H7 (cell line): ENCODE results near the gene PITPNB. TPM values are rescaled to one million over a fixed set of nuclear protein-coding genes. Genes with fewer than 3 reads are reported as not detected.

Experiments
- DNase-seq: peaks from one replicate; pipeline ENCODE4 v3.0.0; 2012
- H3K27me3 ChIP-seq: 2 replicates; pipeline ENCODE4 v1.6.0; 2011; ENCODE audit warnings: mild to moderate bottlenecking, low read length; ENCODE audit not compliant: control insufficient read depth, insufficient read depth
- H3K36me3 ChIP-seq: replicated peaks from 2 replicates; pipeline ENCODE4 v1.5.1; 2011; ENCODE audit warnings: low read length; ENCODE audit not compliant: control insufficient read depth, insufficient read depth
- H3K4me3 ChIP-seq: 2 replicates; pipeline ENCODE4 v1.5.1; 2011; ENCODE audit warnings: low read depth, mild to moderate bottlenecking, control low read depth, low read length, moderate library complexity; ENCODE audit not compliant: insufficient read depth
- total RNA-seq: library from RNA; depleted of rRNA; stranded (reverse); fragments of >200 nt; shearing (Covaris generic); gene quantifications from 2 replicates; pipeline ENCODE4 v1.2.3, GENCODE V29; 2014

The PITPNB gene
- total RNA-seq, 1 experiment from 2014 or later, result 13.9 TPM

DNA sequence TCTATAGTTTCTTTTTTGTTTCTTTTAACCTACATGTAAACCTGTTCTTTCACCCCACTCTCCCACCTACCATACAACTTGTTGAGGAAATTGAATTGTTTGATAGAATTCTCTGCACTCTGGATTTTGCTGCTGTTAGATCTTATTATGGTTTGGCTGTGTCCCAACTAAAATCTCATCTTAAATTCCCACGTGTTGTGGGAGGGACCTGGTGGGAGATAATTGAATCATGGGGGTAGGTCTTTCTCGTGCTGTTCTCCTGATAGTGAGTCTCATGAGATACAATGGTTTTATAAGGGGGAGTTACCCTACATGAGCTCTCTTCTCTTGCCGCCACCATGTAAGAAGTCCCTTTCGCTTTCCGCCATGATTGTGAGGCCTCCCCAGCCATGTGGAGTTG is 15.0 kb upstream of the PITPNB start:
- no peak for DNase-seq
- H3K27me3 ChIP-seq, result no peaks in the 10 kb centered on the region
- no peaks in the 10 kb centered on the region for H3K36me3 ChIP-seq
- H3K4me3 ChIP-seq, result no peak overlapping the region

DNA sequence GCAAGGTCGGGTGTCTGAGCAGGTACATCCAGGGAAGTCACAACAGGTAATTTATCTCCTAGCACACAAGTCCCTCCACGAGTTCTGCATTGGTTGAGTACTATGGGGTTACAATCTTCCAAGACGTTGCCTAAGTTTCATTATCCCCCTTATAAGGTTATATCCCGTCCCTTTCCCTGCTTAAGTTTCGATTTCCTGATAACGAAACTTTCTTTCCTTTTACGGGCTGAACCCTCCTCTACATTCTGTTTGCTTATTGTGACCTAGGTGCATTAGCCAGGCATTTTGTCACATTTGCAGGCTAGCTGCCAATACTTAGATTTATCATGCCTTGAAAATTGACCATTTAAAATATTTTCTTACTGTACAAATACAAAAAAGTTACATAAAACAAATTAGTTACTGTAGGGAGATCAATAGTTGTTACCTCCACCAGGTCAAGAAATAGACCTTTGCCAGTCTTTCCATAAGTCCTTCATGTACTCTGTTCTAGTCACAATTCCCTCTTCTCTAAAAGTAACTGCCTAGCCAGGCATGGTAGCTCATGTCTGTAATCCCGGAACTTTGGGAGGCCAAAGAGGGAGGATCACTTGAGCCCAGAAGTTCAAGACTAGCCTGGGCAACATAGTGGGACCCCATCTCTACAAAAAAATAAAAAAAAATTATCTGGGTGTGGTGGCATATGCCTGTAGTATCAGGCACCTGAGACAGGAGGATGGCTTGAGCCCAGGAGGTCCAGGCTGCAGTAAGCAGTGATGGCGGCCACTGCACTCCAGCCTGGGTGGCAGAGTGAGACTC is 14.3 kb upstream of the PITPNB start:
- no peak overlapping the region for H3K4me3 ChIP-seq

DNA sequence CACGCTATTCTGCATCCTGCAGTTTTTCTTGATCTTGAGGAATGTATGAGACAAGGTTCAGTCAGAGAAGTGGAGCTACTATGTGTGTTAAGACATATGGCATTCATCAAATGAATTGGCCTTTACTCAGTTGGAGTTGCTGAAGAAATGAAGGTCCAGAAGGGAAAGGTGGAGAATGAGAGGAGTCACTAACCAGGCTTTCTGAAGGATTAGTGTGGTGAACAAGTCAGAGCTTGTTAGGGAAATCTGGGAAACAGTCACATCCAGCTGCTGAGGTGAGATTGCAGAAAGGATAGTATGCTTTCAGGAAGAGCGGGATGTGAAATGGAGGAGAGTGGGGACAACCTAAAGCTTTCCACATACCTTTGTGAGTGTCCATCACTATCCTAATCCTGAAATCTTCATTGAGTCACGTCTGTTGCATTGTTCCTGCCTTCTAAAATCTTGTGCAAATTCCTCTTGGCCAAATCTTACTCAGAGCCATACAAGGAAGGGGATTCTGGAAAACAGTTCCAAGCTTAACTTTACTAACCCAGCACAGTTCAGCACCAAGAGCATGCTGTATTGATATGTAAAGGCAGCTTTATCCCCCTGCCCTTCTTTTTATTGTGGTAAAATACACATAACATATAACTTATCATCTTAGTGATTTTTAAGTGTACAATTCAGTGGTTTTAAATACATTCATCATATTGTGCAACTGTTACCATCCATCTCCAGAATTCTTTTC is 11.4 kb upstream of the PITPNB start:
- Histone ChIP-seq H3K27me3 (no peaks in the 10 kb centered on the region), H3K36me3 (no peaks in the 10 kb centered on the region), H3K4me3 (no peak overlapping the region)
- DNase-seq, result peak; percentile 21

More for the DNA sequence above, 14.3 kb upstream of the PITPNB start:
- Histone ChIP-seq H3K27me3 (no peaks in the 10 kb centered on the region), H3K36me3 (no peaks in the 10 kb centered on the region)
- DNase-seq, result no peak

DNA sequence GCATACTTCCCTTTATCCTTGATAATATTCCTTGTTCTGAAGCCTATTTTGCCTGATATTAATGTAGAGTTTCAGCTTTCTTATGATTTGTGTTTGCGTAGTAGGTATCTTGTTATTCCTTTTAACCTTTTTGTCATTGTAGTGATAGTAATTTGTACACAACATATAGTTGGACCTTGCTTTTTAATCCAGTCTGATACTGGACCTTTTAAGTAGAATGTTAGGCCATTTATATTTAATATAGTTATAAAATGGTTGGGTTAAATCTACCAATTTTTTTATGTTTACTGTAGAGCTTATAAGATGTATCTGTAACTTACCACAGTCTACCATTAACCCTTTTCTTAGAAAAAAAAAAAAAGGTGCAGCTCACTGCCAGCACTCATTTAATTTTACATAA is 8.6 kb upstream of the PITPNB start:
- no peaks in the 10 kb centered on the region for H3K36me3 ChIP-seq
- DNase-seq, result no peak

DNA sequence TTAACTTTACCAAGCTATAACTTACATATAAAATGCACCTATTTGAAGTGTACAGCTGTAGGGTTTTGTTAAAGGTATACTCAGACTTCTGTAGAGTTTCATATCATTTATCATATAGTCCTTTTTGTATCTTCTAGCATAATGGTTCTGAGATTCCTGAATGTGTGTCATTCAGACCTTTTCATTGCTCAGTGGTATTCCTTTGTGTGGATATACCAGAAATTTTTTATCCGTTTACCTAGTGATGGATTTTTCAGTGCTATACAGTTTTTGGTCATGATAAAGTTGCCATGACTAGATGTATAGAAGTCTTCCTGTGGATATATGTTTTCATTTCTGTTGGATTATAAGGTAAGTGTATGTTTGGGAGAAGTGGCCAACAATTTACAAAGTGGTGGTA is 6.3 kb upstream of the PITPNB start:
- Histone ChIP-seq H3K27me3 (no peaks in the 10 kb centered on the region), H3K36me3 (no peaks in the 10 kb centered on the region)
- no peak for DNase-seq

More for the DNA sequence above, 8.6 kb upstream of the PITPNB start:
- Histone ChIP-seq H3K27me3 (no peaks in the 10 kb centered on the region), H3K4me3 (no peak overlapping the region)

DNA sequence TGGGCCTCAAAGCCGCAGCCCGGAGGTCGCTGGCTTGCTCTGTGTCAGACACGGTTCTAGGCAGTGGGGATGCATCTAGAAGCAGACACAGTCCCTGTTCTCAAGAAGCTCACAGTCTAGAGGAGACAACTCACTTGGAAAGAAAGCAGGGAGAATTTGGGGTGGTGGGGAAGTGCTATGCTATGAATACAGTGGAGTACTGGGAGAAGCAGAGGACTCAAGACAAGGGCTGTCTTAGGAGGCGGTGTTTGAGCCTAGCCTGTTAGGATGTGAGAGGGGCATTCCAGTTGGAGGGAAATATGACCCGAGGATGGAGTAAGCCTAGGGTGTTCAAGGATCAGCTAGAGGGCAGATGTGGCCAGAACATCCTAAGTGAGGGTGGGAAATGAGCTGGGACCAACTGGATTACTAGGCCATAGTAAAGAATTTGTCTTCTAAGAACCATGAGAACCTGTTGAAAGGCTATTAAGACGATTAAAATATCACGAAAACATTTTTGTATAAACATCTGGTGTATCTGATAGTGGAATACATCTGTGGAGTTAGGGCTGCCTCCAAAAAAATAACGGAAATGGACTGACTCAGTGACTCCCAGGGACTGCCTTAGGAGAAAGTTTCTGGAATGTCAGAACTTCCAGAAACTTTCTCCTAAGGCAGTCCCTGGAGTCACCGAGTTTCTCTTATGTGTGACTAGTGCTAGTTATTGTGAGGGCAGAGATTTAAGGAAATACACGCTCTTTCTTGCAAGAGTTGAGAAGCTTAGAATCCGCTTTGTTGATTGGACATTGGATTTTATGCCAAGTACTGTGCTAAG is 1.1 kb upstream of the PITPNB start:
- H3K36me3 ChIP-seq, result no peaks in the 10 kb centered on the region
- H3K4me3 ChIP-seq, result peak overlapping the region; percentile 92
- H3K27me3 ChIP-seq, result no peaks in the 10 kb centered on the region
- peak; percentile 63 for DNase-seq

More for the DNA sequence above, 6.3 kb upstream of the PITPNB start:
- no peak overlapping the region for H3K4me3 ChIP-seq

DNA sequence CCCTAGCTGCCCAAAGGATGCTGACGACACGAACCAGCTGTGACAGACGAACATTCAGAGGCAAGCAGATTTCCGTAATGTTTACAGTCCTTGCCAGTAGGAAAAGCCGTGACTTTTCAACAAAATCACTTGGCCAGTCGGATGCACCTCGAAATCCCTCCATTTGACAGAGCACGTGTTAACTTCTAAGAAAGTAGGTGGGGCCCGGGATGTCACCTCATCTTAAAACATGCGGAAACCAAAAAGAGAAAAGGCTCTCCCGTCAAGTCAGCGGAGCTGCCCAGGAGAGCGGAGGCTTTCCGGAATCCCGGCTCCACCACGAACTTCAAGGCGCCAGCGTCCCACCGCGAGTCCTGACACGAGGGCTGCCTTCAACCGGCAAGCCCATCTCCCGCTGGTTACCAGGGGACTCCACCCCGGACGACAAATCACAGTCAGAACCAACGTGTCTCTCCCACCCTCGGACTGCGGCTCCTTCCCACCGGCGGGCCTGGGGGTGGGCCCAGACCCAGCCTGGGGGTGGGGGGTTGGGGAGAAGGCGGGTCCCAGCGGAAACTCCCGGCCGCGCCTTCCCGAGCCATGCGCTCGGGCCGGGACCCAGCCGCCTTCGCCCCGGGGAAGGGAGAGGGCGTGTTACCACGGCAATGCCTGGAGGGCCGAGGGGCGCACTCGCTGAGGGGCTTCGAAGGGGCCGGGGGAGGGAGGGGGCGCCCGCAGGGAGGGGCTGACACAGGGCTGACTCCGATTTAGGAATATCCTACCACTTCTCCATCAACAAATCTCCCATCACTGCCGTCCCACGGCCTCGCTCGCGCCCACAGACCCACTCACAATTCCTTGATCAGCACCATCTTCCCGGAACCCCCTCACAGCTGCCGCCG is 475 bp downstream of the PITPNB start:
- DNase-seq, result peak; percentile 86
- no peaks in the 10 kb centered on the region for H3K36me3 ChIP-seq
- no peaks in the 10 kb centered on the region for H3K27me3 ChIP-seq
- H3K4me3 ChIP-seq, result peak overlapping the region; percentile 89

DNA sequence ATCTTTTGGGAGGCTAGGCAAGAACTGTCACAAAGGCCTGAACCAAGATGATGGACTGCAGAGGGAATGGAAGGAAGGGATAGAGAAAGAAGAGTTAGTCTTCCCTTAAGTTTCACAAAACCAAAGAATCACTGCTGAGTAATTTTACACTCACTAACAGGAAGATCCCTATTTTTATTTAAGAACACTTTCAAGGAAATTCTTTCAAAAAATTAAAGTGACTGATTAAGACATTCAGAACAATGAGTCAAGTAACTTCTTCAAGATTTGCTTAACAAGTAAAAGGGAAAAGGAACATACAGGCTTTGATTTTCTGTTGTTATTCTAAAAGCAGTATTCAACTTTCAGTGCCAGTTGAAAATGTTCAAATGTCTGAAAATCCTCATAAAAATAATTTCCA is 3.1 kb downstream of the PITPNB start:
- H3K27me3 ChIP-seq, result no peaks in the 10 kb centered on the region
- no peak for DNase-seq
- H3K4me3 ChIP-seq, result no peak overlapping the region
- H3K36me3 ChIP-seq, result no peaks in the 10 kb centered on the region; the same call in 1 of the 2 replicates

DNA sequence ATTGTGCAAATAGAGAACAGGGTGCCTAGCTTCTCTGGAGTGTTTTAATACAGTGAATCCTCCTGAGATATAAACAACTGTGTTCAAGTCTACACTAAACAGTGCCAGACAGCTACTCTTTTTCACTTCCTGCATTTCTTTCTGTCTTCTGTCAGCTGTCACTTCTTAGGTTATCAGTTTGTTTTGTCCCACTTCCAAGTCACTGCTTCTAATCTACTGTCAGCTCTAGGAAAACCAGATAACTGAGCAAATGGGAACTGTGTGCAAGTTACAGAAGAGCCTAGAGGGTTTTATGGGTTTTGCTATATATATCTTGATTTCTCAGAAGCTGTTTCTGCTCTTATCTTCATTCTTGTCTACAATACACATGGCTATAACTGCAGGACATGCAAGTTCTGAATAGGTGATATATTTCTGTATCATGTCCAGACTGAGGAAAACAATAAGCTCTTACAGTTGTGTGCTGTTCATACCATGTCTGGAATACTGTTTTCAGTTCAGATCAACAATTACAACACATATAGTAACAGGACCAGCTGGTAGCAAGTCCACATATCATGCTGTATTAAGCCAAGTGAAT is 5.8 kb downstream of the PITPNB start:
- Histone ChIP-seq H3K4me3 (no peak overlapping the region), H3K36me3 (peaks cover 3% of the 10 kb centered on the region), H3K27me3 (no peaks in the 10 kb centered on the region)
- DNase-seq, result no peak

DNA sequence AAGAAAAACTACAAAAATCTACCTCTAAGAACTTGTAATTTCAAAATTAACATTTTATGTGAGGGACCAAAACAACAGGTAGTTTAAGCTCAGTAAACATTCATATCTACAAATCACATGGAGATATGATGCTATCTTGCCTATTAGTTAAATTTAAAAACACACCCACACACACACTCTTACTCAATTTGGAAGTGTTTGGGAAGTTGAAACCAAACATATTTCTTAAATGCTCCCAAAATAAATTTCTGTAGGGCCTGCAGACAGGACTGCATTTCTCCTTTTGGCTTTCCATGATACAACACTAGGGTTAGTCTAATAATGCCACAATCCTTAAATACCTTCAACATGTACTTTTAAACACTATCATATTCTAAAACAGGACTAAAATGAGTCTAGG is 7.0 kb downstream of the PITPNB start:
- DNase-seq, result no peak
- peaks cover 4% of the 10 kb centered on the region for H3K36me3 ChIP-seq
- no peak overlapping the region for H3K4me3 ChIP-seq
- no peaks in the 10 kb centered on the region for H3K27me3 ChIP-seq

DNA sequence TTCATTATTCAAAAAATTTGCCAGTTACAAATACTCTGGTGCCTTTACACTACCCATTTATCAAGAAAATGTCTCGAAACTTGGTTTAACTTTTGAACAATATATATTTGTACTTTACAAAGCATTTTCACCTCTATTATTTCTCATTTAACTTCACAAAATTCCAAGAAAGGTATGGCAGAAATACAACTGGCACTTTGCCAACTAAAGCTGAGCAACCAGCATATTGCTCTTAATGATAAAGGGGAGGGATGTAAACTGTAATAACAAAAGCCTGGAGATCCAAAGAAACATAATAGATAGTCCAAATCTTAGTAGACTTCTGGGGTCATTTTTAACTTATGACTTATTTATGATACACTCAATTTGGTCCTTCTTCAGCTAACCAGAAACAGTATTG is 7.7 kb downstream of the PITPNB start:
- DNase-seq, result no peak
- H3K27me3 ChIP-seq, result no peaks in the 10 kb centered on the region
- peaks cover 6% of the 10 kb centered on the region for H3K36me3 ChIP-seq
- H3K4me3 ChIP-seq, result no peak overlapping the region

DNA sequence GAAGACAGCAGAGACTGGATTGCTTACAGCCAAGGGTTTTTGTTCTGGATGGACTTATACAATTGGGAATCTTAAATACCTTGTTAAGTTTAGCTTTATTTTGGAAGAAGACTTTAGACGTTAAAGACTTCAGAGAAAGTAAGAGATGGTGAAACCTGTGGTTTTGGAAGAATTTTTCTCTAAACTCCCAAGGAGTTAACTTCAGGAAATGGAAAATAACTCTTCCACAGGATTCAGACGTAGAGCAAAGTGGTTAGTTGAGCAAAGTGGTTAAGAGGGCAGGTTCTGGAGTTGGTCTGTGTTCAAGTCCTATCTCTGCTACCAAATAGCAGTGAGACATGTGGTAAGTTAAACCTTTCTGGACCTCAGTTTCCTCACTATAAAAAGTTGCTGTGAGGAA is 12.8 kb downstream of the PITPNB start:
- Histone ChIP-seq H3K36me3 (peaks cover 8% of the 10 kb centered on the region), H3K4me3 (no peak overlapping the region), H3K27me3 (no peaks in the 10 kb centered on the region)
- DNase-seq, result no peak

DNA sequence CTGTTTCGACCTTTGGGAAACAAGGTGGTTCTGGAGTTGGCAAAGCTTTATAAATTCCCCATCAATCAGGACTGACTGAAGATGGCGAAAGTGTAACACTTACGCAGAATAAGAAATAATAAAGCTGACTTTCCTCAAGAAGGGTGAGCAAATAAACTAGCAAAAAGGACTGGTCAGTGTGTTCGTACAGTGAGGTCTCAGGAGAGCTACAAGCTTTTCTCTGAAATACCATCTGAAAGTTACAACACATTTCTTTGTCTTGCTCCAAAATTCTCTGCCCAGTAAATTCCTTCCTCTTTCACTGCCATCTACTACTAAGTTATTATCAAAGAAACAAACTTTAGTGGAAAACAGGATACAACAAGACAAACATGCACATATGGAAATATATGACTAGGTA is 13.4 kb downstream of the PITPNB start:
- Histone ChIP-seq H3K4me3 (no peak overlapping the region), H3K27me3 (no peaks in the 10 kb centered on the region), H3K36me3 (peaks cover 6% of the 10 kb centered on the region)
- no peak for DNase-seq
